Naive thymus-derived CD4-positive, alpha-beta T cell (primary cell): Measurements from ENCODE around the gene C15orf40. TPM values are rescaled to one million over a fixed set of nuclear protein-coding genes. Genes with fewer than 3 reads are reported as not detected.

Source experiments
- ATAC-seq: fragments of 150-1000 bp; cut with Tn5 transposase; 2 replicates; pipeline ENCODE4 v1.10.0; 2021; ENCODE audit warnings: mild to moderate bottlenecking, moderate library complexity
- CTCF ChIA-PET: fragments of 350-600 bp; sonication (Branson Sonifier 250); formaldehyde crosslinking; loops from one replicate; lab custom pipeline; 2021; ENCODE audit warnings: antibody characterized with exemption; lab: Charles Lee
- POLR2A ChIA-PET: fragments of 350-600 bp; sonication (Branson Sonifier 250); formaldehyde crosslinking; loops from one replicate; lab custom pipeline; 2021; ENCODE audit warnings: antibody characterized with exemption, inconsistent platforms; lab: Charles Lee
- DNase-seq, 9 donors: peaks; one replicate each; pipeline versions ENCODE4 v3.0.0 to v3.0.0-alpha.2; 2020 to 2022; ENCODE audit warnings: mixed read lengths in 1 of 9
- H3K27ac ChIP-seq: one replicate; pipeline ENCODE4 v1.7.0; 2013; ENCODE audit warnings: mild to moderate bottlenecking, low read depth, low read length, moderate library complexity
- H3K27me3 ChIP-seq, 2 donors: one replicate each; pipeline ENCODE4 v1.7.0; 2013; ENCODE audit warnings: low read length in 2 of 2, mild to moderate bottlenecking in 2 of 2, moderate library complexity in 2 of 2; ENCODE audit not compliant: control insufficient read depth in 2 of 2, insufficient read depth in 2 of 2
- H3K36me3 ChIP-seq, 3 experiments: 1 replicate in 2 of 3; 2 replicates in 1 of 3; pipeline ENCODE4 v1.7.0; 2013; ENCODE audit warnings: low read length in 3 of 3, mild to moderate bottlenecking in 3 of 3, moderate library complexity in 1 of 3; ENCODE audit not compliant: insufficient read depth in 3 of 3, control insufficient read depth in 2 of 3
- H3K4me1 ChIP-seq, 2 donors: one replicate each; pipeline ENCODE4 v1.7.0; 2013; ENCODE audit warnings: low read length in 2 of 2, mild to moderate bottlenecking in 2 of 2, moderate library complexity in 1 of 2; ENCODE audit not compliant: control insufficient read depth in 2 of 2, insufficient read depth in 2 of 2
- H3K4me3 ChIP-seq: 2 replicates; pipeline ENCODE4 v1.7.0; 2013; ENCODE audit warnings: mild to moderate bottlenecking, low read length
- H3K9me3 ChIP-seq, 3 experiments: 1 replicate in 2 of 3; 2 replicates in 1 of 3; pipeline ENCODE4 v1.7.0; 2013; ENCODE audit warnings: low read length in 3 of 3; ENCODE audit not compliant: control insufficient read depth in 2 of 3
- H3K27ac Mint-ChIP-seq, 9 donors: one replicate each; pipeline ENCODE4 v1.8.0; 2020 to 2022; ENCODE audit warnings: mixed read lengths in 9 of 9, mild to moderate bottlenecking in 8 of 9, moderate library complexity in 5 of 9, inconsistent platforms in 2 of 9
- H3K27me3 Mint-ChIP-seq, 5 donors: one replicate each; pipeline ENCODE4 v1.8.0; 2021 to 2022; ENCODE audit warnings: mixed read lengths in 5 of 5, mild to moderate bottlenecking in 1 of 5
- H3K36me3 Mint-ChIP-seq, 5 donors: one replicate each; pipeline ENCODE4 v1.8.0; 2020 to 2022; ENCODE audit warnings: mixed read lengths in 5 of 5, mild to moderate bottlenecking in 3 of 5, inconsistent platforms in 1 of 5
- H3K4me1 Mint-ChIP-seq, 7 donors: one replicate each; pipeline ENCODE4 v1.8.0; 2020 to 2022; ENCODE audit warnings: mixed read lengths in 7 of 7, mild to moderate bottlenecking in 3 of 7, inconsistent platforms in 1 of 7
- H3K4me3 Mint-ChIP-seq, 10 donors: one replicate each; pipeline ENCODE4 v1.8.0; 2020 to 2022; ENCODE audit warnings: mild to moderate bottlenecking in 10 of 10, mixed read lengths in 10 of 10, moderate library complexity in 6 of 10, inconsistent platforms in 2 of 10
- H3K9me3 Mint-ChIP-seq, 11 donors: one replicate each; pipeline ENCODE4 v1.8.0; 2020 to 2022; ENCODE audit warnings: mixed read lengths in 11 of 11, mild to moderate bottlenecking in 4 of 11, inconsistent platforms in 1 of 11, moderate library complexity in 1 of 11
- intact Hi-C, 2 donors: fragments of 100-400 bp; cut with micrococcal nuclease; formaldehyde crosslinking; loops; one replicate each; pipeline ENCODE4 v1.15.1; 2023
- polyA plus RNA-seq, 2 donors: library from polyadenylated mRNA; unstranded; fragments of 300-500 nt; fragmentation: Illumina TruSeq; gene quantifications; one replicate each; pipeline ENCODE4 v1.2.3, GENCODE V29; 2021
- total RNA-seq, 6 experiments: library from RNA in 5 of 6; stranded (reverse) in 5 of 6; gene quantifications; 1 replicate in 5 of 6; 2 replicates in 1 of 6; pipeline ENCODE4 v1.2.3 and lab custom pipeline; 2021 to 2026

Gene C15orf40
- 10 to 100 TPM; 12.1 to 47.2 (median 28.9) TPM for total RNA-seq
- polyA plus RNA-seq: 10 to 100 TPM; 46.1 to 82.3 TPM
- 16.8 reads per million, percentile 46 among the genes with 10 or more reads in this experiment for total RNA-seq (lab: John Stamatoyannopoulos, UW)

- Mint-ChIP-seq H3K27me3 (no peaks in the 10 kb centered on the region), H3K4me3 (peak within 1 kb of the TSS; percentile 91 to 100 (median 96)), H3K4me1 (peaks cover 43 to 70% (median 55%) of the 10 kb centered on the region in 7 donors), H3K27ac (peak within 1 kb of the TSS; percentile 88 to 98 (median 92)), H3K9me3 (peaks cover 0 to 2% (median 0%) of the 10 kb centered on the region in 11 donors), H3K36me3 (peaks cover 4 to 14% (median 10%) of the 10 kb centered on the region in 5 donors)
- H3K27ac ChIP-seq: peak within 1 kb of the TSS; percentile 77
- peaks cover 14 to 24% of the 10 kb centered on the region in 2 donors for H3K4me1 ChIP-seq
- H3K36me3 ChIP-seq: peaks cover 4 to 37% (median 13%) of the 10 kb centered on the region in 3 experiments
- ATAC-seq (peak; percentile 92), DNase-seq (peak; percentile 71 to 90 (median 80))
- H3K4me3 ChIP-seq: peak within 1 kb of the TSS; percentile 91
- H3K9me3 ChIP-seq: no peaks in the 10 kb centered on the region
- no peaks in the 10 kb centered on the region for H3K27me3 ChIP-seq
- POLR2A ChIA-PET: interaction anchor here (0.6 to 3.9 kb wide), 7 partner anchors 25 to 471 kb away, joined by 3 to 27 read pairs (median 5); partner anchors contain the start of genes BTBD1, RAMAC and RPS17
- intact Hi-C loops: loop anchor here (1.0 to 5.0 kb wide), 10 partner anchors 25 to 471 kb away; partner anchors contain the start of genes RAMAC (in 2 of the 2), RPS17 (in 2 of the 2), BTBD1 (in 1 of the 2) and HDGFL3 (in 1 of the 2)
- CTCF ChIA-PET: interaction anchor here (0.9 to 1.5 kb wide), 3 partner anchors 11 to 472 kb away, joined by 4 to 5 read pairs (median 4); no protein-coding TSS in a partner anchor
These were observed at the start of gene C15orf40 for GRCh38 chr15:83011271-83012075. C15orf40 (minus strand) TSS chr15:83011639; CDS start chr15:83011607, 32 bp downstream.

GRCh38 chr15:83057696-83058376 lies 46.4 kb upstream of the C15orf40 start:
- Mint-ChIP-seq H3K4me3 (no peak overlapping the region), H3K9me3 (no peaks in the 10 kb centered on the region), H3K27ac (peak overlapping the region in 5 of 9 donors; percentile 4 to 75 (median 33)), H3K27me3 (no peaks in the 10 kb centered on the region), H3K36me3 (peaks cover 0 to 15% (median 6%) of the 10 kb centered on the region in 5 donors), H3K4me1 (peaks cover 14 to 32% (median 22%) of the 10 kb centered on the region in 7 donors)
- Histone ChIP-seq H3K27ac (no peak overlapping the region), H3K36me3 (peaks cover 0 to 36% (median 5%) of the 10 kb centered on the region in 3 experiments), H3K4me1 (peaks cover 10 to 29% of the 10 kb centered on the region in 2 donors), H3K4me3 (no peak overlapping the region), H3K27me3 (no peaks in the 10 kb centered on the region), H3K9me3 (no peaks in the 10 kb centered on the region)
- ChIA-PET CTCF (no interaction called here), POLR2A (interaction anchor here (1.6 kb wide), 1 partner anchor 9 kb away, joined by 5 read pairs; the partner anchor contains the start of gene BTBD1)
- no peak for ATAC-seq
- DNase-seq: no peak
- intact Hi-C loops: no loop called here

- H3K27me3 Mint-ChIP-seq: no peaks in the 10 kb centered on the region
- intact Hi-C loops: no loop called here
- no peak for ATAC-seq
- H3K36me3 Mint-ChIP-seq: peaks cover 0 to 15% (median 6%) of the 10 kb centered on the region in 5 donors
- H3K4me1 ChIP-seq: peaks cover 2 to 22% of the 10 kb centered on the region in 2 donors
- peaks cover 14 to 32% (median 22%) of the 10 kb centered on the region in 7 donors for H3K4me1 Mint-ChIP-seq
- peak overlapping the region in 5 of 9 donors; percentile 27 to 83 (median 72) for H3K27ac Mint-ChIP-seq
- no peak for DNase-seq
- H3K4me3 ChIP-seq: no peak overlapping the region
- CTCF ChIA-PET: no interaction called here
- POLR2A ChIA-PET: interaction anchor here (1.6 kb wide), 1 partner anchor 10 kb away, joined by 5 read pairs; the partner anchor contains the start of gene BTBD1
- H3K36me3 ChIP-seq: peaks cover 0 to 36% (median 5%) of the 10 kb centered on the region in 3 experiments
- no peak overlapping the region for H3K27ac ChIP-seq
- H3K9me3 Mint-ChIP-seq: no peaks in the 10 kb centered on the region
- no peaks in the 10 kb centered on the region for H3K9me3 ChIP-seq
- no peaks in the 10 kb centered on the region for H3K27me3 ChIP-seq
- no peak overlapping the region for H3K4me3 Mint-ChIP-seq
These were observed 45.6 kb upstream of the C15orf40 start for GRCh38 chr15:83057002-83057401.

- CTCF ChIA-PET: no interaction called here
- Mint-ChIP-seq H3K4me1 (peaks cover 9 to 28% (median 21%) of the 10 kb centered on the region in 7 donors), H3K4me3 (no peak overlapping the region), H3K9me3 (no peaks in the 10 kb centered on the region), H3K27ac (no peak overlapping the region), H3K27me3 (no peaks in the 10 kb centered on the region), H3K36me3 (peaks cover 0 to 23% (median 6%) of the 10 kb centered on the region in 5 donors)
- POLR2A ChIA-PET: no interaction called here
- Histone ChIP-seq H3K4me3 (no peak overlapping the region), H3K4me1 (peaks cover 0 to 8% of the 10 kb centered on the region in 2 donors), H3K27me3 (no peaks in the 10 kb centered on the region), H3K9me3 (no peaks in the 10 kb centered on the region), H3K36me3 (peaks cover 5 to 43% (median 8%) of the 10 kb centered on the region in 3 experiments), H3K27ac (no peak overlapping the region)
- DNase-seq: no peak
- intact Hi-C loops: no loop called here
- peak; percentile 26 for ATAC-seq
These were observed 41.7 kb upstream of the C15orf40 start for GRCh38 chr15:83053151-83053550.

GRCh38 chr15:83046558-83047127 lies 35.2 kb upstream of the C15orf40 start:
- H3K36me3 Mint-ChIP-seq: peaks cover 7 to 56% (median 32%) of the 10 kb centered on the region in 5 donors
- Histone ChIP-seq H3K27me3 (no peaks in the 10 kb centered on the region), H3K4me1 (no peaks in the 10 kb centered on the region), H3K4me3 (no peak overlapping the region), H3K27ac (no peak overlapping the region), H3K36me3 (peaks cover 10 to 35% (median 12%) of the 10 kb centered on the region in 3 experiments), H3K9me3 (no peaks in the 10 kb centered on the region)
- DNase-seq (no peak), ATAC-seq (no peak)
- CTCF ChIA-PET: no interaction called here
- H3K27ac Mint-ChIP-seq: peak overlapping the region in 4 of 9 donors; percentile 0 to 53 (median 36)
- no peaks in the 10 kb centered on the region for H3K9me3 Mint-ChIP-seq
- peaks cover 1 to 34% (median 17%) of the 10 kb centered on the region in 7 donors for H3K4me1 Mint-ChIP-seq
- H3K4me3 Mint-ChIP-seq: no peak overlapping the region
- intact Hi-C loops: no loop called here
- POLR2A ChIA-PET: no interaction called here
- no peaks in the 10 kb centered on the region for H3K27me3 Mint-ChIP-seq

- no peaks in the 10 kb centered on the region for H3K9me3 Mint-ChIP-seq
- no peak overlapping the region for H3K4me3 Mint-ChIP-seq
- H3K36me3 Mint-ChIP-seq: peaks cover 7 to 75% (median 54%) of the 10 kb centered on the region in 5 donors
- no peaks in the 10 kb centered on the region for H3K27me3 ChIP-seq
- DNase-seq (no peak), ATAC-seq (no peak)
- no peak overlapping the region for H3K27ac ChIP-seq
- H3K9me3 ChIP-seq: no peaks in the 10 kb centered on the region
- no peaks in the 10 kb centered on the region for H3K4me1 ChIP-seq
- peaks cover 11 to 38% (median 25%) of the 10 kb centered on the region in 7 donors for H3K4me1 Mint-ChIP-seq
- peaks cover 10 to 57% (median 13%) of the 10 kb centered on the region in 3 experiments for H3K36me3 ChIP-seq
- H3K27ac Mint-ChIP-seq: peak overlapping the region in 3 of 9 donors; percentile 21 to 41 (median 38)
- no peaks in the 10 kb centered on the region for H3K27me3 Mint-ChIP-seq
- ChIA-PET CTCF (no interaction called here), POLR2A (interaction anchor here (0.7 kb wide), 1 partner anchor 347 kb away, joined by 3 read pairs; no protein-coding TSS in a partner anchor)
- no peak overlapping the region for H3K4me3 ChIP-seq
- intact Hi-C loops: no loop called here
These were observed 32.7 kb upstream of the C15orf40 start for GRCh38 chr15:83044156-83044555.
